K562 (cell line): Measurements from ENCODE around the gene SCAP. TPM values are rescaled to one million over a fixed set of nuclear protein-coding genes. Genes with fewer than 3 reads are reported as not detected.
A peak's percentile ranks its signal among the peaks of the same experiment; 100 is the strongest.

Experiments used
- ATAC-seq: fragments of 200-7000 bp; cut with Tn5 transposase; 3 replicates; pipeline ENCODE4 v1.9.1; 2020; ENCODE audit warnings: moderate library complexity
- BruUV-seq: library from RNA; stranded (reverse); fragments of 400-500 nt; replicated peaks from 2 replicates; lab custom pipeline; 2021; lab: Mats Ljungman, UMichigan
- CTCF ChIA-PET: fragments of 300-600 bp; formaldehyde crosslinking; extraction: SDS; loops from one replicate; lab custom pipeline; 2021; ENCODE audit warnings: low intra/inter-chr PET ratio; lab: Yijun Ruan, JAX
- POLR2A ChIA-PET: fragments of 300-600, 350-650 bp; sonication (Branson Sonifier 250); formaldehyde crosslinking; extraction: SDS; loops from one replicate; lab custom pipeline; 2021; ENCODE audit warnings: antibody characterized with exemption, inconsistent platforms; lab: Yijun Ruan, JAX
- DNase-seq, 4 experiments: peaks; one replicate each; pipeline versions ENCODE4 v3.0.0 to v3.0.0-alpha.2; 2011 to 2018; ENCODE audit warnings: low spot score in 3 of 4, mixed read lengths in 3 of 4; ENCODE audit errors: extremely low read depth in 1 of 4
- FAIRE-seq: peaks from 2 replicates; lab custom pipeline; 2011; peaks lifted over from hg19 to GRCh38; lab: Jason Lieb, UNC
- H2AFZ ChIP-seq: 2 replicates; pipeline ENCODE4 v1.6.0; 2011; ENCODE audit warnings: low read depth, low read length, control low read depth, inconsistent platforms
- H3K27ac ChIP-seq: fragments of 200-600 bp; 3 replicates; pipeline ENCODE4 v1.8.0; 2011; ENCODE audit warnings: low read depth, mild to moderate bottlenecking, control low read depth, inconsistent platforms, low read length, moderate library complexity, mixed read lengths; ENCODE audit errors: extremely low read depth
- H3K27me3 ChIP-seq, 2 experiments: fragments of 300-600 bp in 1 of 2; 2 replicates in 1 of 2; 3 replicates in 1 of 2; pipeline versions ENCODE4 v1.6.0 to v1.8.0; 2011; ENCODE audit warnings: inconsistent platforms in 2 of 2, low read length in 2 of 2, mild to moderate bottlenecking in 1 of 2, mixed read lengths in 1 of 2, moderate library complexity in 1 of 2; ENCODE audit not compliant: control insufficient read depth in 2 of 2, insufficient read depth in 2 of 2
- H3K36me3 ChIP-seq: fragments of 300-600 bp; 3 replicates; pipeline ENCODE4 v1.8.0; 2011; ENCODE audit warnings: mild to moderate bottlenecking, low read length, inconsistent platforms; ENCODE audit not compliant: control insufficient read depth, insufficient read depth
- H3K4me1 ChIP-seq, 2 experiments: fragments of 200-600 bp in 1 of 2; replicated peaks in 1 of 2; 2 replicates in 1 of 2; 3 replicates in 1 of 2; pipeline versions ENCODE4 v1.5.1 to v1.8.0; 2011; ENCODE audit warnings: inconsistent platforms in 2 of 2, low read length in 2 of 2, mild to moderate bottlenecking in 1 of 2, mixed read lengths in 1 of 2, moderate library complexity in 1 of 2; ENCODE audit not compliant: control insufficient read depth in 2 of 2, insufficient read depth in 2 of 2
- H3K4me2 ChIP-seq: 2 replicates; pipeline ENCODE4 v1.6.1; 2011; ENCODE audit warnings: low read length, control low read depth, inconsistent platforms, mixed read lengths; ENCODE audit not compliant: insufficient read depth
- H3K4me3 ChIP-seq: fragments of 200-600 bp; sonication (generic), shearing (Covaris generic); 2 replicates; pipeline ENCODE4 v1.5.1; 2016; ENCODE audit warnings: control low read depth, inconsistent platforms
- H3K79me2 ChIP-seq: fragments of 200-600 bp; 3 replicates; pipeline ENCODE4 v1.8.0; 2011; ENCODE audit warnings: low read length, inconsistent platforms; ENCODE audit not compliant: control insufficient read depth, insufficient read depth
- H3K9ac ChIP-seq, 2 experiments: 2 replicates each; pipeline versions ENCODE4 v1.6.0 to v1.6.1; 2011; ENCODE audit warnings: low read depth in 2 of 2, low read length in 2 of 2, control low read depth in 1 of 2, inconsistent platforms in 1 of 2, mild to moderate bottlenecking in 1 of 2, mixed read lengths in 1 of 2; ENCODE audit not compliant: insufficient read depth in 1 of 2
- H3K9me1 ChIP-seq: one replicate; pipeline ENCODE4 v1.6.0; 2011; ENCODE audit warnings: inconsistent platforms, mild to moderate bottlenecking, low read length, moderate library complexity; ENCODE audit not compliant: control insufficient read depth, insufficient read depth
- H3K9me3 ChIP-seq: replicated peaks from 2 replicates; pipeline ENCODE4 v1.5.1; 2011; ENCODE audit warnings: low read depth, low read length, inconsistent platforms; ENCODE audit not compliant: control insufficient read depth, insufficient read depth
- H4K20me1 ChIP-seq: replicated peaks from 2 replicates; pipeline ENCODE4 v1.6.1; 2011; ENCODE audit warnings: low read length, inconsistent platforms, mixed read lengths; ENCODE audit not compliant: control insufficient read depth, insufficient read depth
- CTCF ChIP-seq, 3 experiments: IDR thresholded peaks in 2 of 3; conservative IDR thresholded peaks in 1 of 3; 2 replicates each; pipeline ENCODE4 v1.5.1; 2011 to 2012; ENCODE audit warnings: low read length in 3 of 3, mild to moderate bottlenecking in 3 of 3, control low read depth in 2 of 3, improper control_type of control experiment in 1 of 3, inconsistent platforms in 1 of 3, low read depth in 1 of 3, mixed read lengths in 1 of 3, moderate library complexity in 1 of 3; ENCODE audit not compliant: insufficient read depth in 2 of 3
- JUND ChIP-seq, 2 experiments: IDR thresholded peaks; 2 replicates in 1 of 2; 3 replicates in 1 of 2; pipeline ENCODE4 v1.6.1; 2011; ENCODE audit warnings: borderline replicate concordance in 2 of 2, low read depth in 2 of 2, low read length in 2 of 2, improper control_type of control experiment in 1 of 2, missing biosample characterization in 1 of 2, missing genetic modification characterization in 1 of 2, missing genetic modification reagents in 1 of 2
- RAD21 ChIP-seq, 2 experiments: fragments of 250-450 bp in 1 of 2; fragments of 450-650 bp in 1 of 2; sonication (Bioruptor Pico) in 1 of 2; formaldehyde crosslinking in 1 of 2; IDR thresholded peaks in 1 of 2; conservative IDR thresholded peaks in 1 of 2; 2 replicates each; pipeline versions ENCODE4 v1.4.0 to v1.8.0; 2020 to 2022; ENCODE audit warnings: mild to moderate bottlenecking in 2 of 2, moderate library complexity in 1 of 2
- SOX6 ChIP-seq: fragments of 450-650 bp; IDR thresholded peaks from 2 replicates; pipeline ENCODE4 v1.6.1; 2014; ENCODE audit warnings: mild to moderate bottlenecking
- U2AF1 ChIP-seq: fragments of 200-400 bp; formaldehyde crosslinking; optimal IDR thresholded peaks from 2 replicates; pipeline ENCODE3; 2017; ENCODE audit warnings: mild to moderate bottlenecking, low read depth, low read length, moderate library complexity
- UBTF ChIP-seq, 2 experiments: IDR thresholded peaks; 2 replicates each; pipeline ENCODE4 v1.6.1; 2012; ENCODE audit warnings: improper control_type of control experiment in 2 of 2, low read depth in 2 of 2, low read length in 2 of 2, borderline replicate concordance in 1 of 2
- ZNF121 ChIP-seq: sonication (generic); formaldehyde crosslinking; conservative IDR thresholded peaks from 2 replicates; pipeline ENCODE4 v1.8.0; 2022; ENCODE audit warnings: missing genetic modification reagents
- in situ Hi-C: fragments of 300-500 bp; cut with MboI; formaldehyde crosslinking; loops from 4 replicates; pipeline ENCODE4 v1.15.0; 2018; ENCODE audit warnings: inconsistent platforms, mixed read lengths
- intact Hi-C: fragments of 100-400 bp; cut with micrococcal nuclease; formaldehyde crosslinking; loops from 2 replicates; pipeline ENCODE4 v1.14.2; 2022
- polyA plus RNA-seq, 8 experiments: library from polyadenylated mRNA; depleted of rRNA in 4 of 8; stranded (reverse) in 5 of 8; unstranded in 3 of 8; fragments of >200 nt; fragmentation: Nextera tagmentation in 2 of 8; fragmentation: Illumina TruSeq in 1 of 8; extraction: Ambion mirVana in 2 of 8; extraction: Trizol in 1 of 8; gene quantifications; 2 replicates each; pipeline versions ENCODE4 v1.2.1 to v1.2.3, GENCODE V29; 2011 to 2014; ENCODE audit warnings: inconsistent platforms in 1 of 8, missing spikeins in 1 of 8
- total RNA-seq, 7 experiments: library from RNA; depleted of rRNA in 6 of 7; stranded (reverse); fragments of >200 nt in 6 of 7; fragmentation: Illumina TruSeq in 2 of 7; extraction: Trizol in 2 of 7; gene quantifications; 2 replicates each; pipeline versions ENCODE4 v1.2.1 to v1.2.3, GENCODE V29; 2011 to 2021; ENCODE audit warnings: low replicate concordance in 1 of 7

Gene SCAP
- total and polyA plus RNA-seq, 9 of the 15 experiments (the other 6 are each of a cell fraction or from before 2014, with no cell fraction given) = 2.6 to 104 (median 37.8) TPM

DNA sequence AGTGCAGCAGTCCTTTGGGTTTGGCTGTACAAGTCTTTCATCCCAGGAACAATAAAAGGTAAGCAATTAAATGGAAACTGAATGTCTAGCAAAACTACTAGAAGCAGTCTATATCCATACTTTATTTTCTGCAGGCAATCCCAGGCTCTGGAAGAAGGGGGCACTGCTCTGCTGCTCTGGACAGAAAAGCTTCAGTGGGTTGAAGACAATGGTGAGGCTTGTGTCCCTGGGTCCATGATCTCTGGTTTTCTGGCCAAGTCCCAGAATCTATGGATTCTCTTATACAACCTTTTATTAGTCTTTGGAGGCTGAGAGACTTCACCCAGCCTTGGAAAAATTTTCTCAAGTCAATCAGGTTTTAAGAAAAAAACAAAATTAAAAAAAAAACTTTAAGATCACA lies 35.6 kb downstream of the SCAP start:
- no peak overlapping the region; a peak in 1 of 4 replicates for H3K9ac ChIP-seq
- no peaks in the 10 kb centered on the region; the same call in 1 of the 2 replicates for H4K20me1 ChIP-seq
- FAIRE-seq (no peak), ATAC-seq (peak; percentile 83), DNase-seq (peak in 2 of 4 experiments; percentile 31 to 33)
- no peaks in the 10 kb centered on the region for H3K9me1 ChIP-seq
- ChIA-PET CTCF (interaction anchor here (1.1 kb wide), 1 partner anchor 73 kb away, joined by 3 read pairs; the partner anchor contains the start of gene ELP6), POLR2A (interaction anchor here (0.5 to 2.0 kb wide), 6 partner anchors 9 to 725 kb away, joined by 3 to 4 read pairs (median 3); no protein-coding TSS in a partner anchor)
- peaks cover 68% of the 10 kb centered on the region for H3K36me3 ChIP-seq
- H2AFZ ChIP-seq = no peak overlapping the region
- H3K4me1 ChIP-seq = no peaks in the 10 kb centered on the region; a peak in 1 of 5 replicates
- no peak overlapping the region for H3K4me2 ChIP-seq
- peaks cover 35% of the 10 kb centered on the region for H3K79me2 ChIP-seq
- in situ Hi-C loops (no loop called here), intact Hi-C loops (loop anchor here (1.0 kb wide), 1 partner anchor 36 kb away; no protein-coding TSS in a partner anchor)
- no peak overlapping the region for H3K4me3 ChIP-seq
- H3K27ac ChIP-seq = no peak overlapping the region
- no peaks in the 10 kb centered on the region for H3K9me3 ChIP-seq
- no TSS peak for BruUV-seq
- H3K27me3 ChIP-seq = no peaks in the 10 kb centered on the region
- no peak for TF ChIP-seq SOX6
- TF ChIP-seq UBTF (IDR thresholded peaks at IDR 0.05; ENCODE audit: borderline replicate concordance in 1 of 2, low read depth in 2 of 2, low read length in 2 of 2) = no peak
- TF ChIP-seq U2AF1 = no peak
- TF ChIP-seq CTCF (IDR thresholded peaks at IDR 0.05 in 2 of 3, conservative IDR thresholded peaks at IDR 0.05 in 1 of 3; ENCODE audit: insufficient read depth in 2 of 3, low read depth in 1 of 3, low read length in 3 of 3) = peak; percentile 54 to 66 (median 60)
- no peak for TF ChIP-seq ZNF121 (CRISPR knock-in tag)
- TF ChIP-seq JUND (IDR thresholded peaks at IDR 0.05; ENCODE audit: borderline replicate concordance, low read depth, low read length) = no peak
- no peak for TF ChIP-seq JUND (tag; IDR thresholded peaks at IDR 0.05; ENCODE audit: borderline replicate concordance, low read depth, low read length)
- peak in 1 of 2 experiments; percentile 61; a peak in 2 of 4 replicates for TF ChIP-seq RAD21 (CRISPR knock-in tag; conservative IDR thresholded peaks at IDR 0.05 in 1 of 2, IDR thresholded peaks at IDR 0.05 in 1 of 2)
